Calu3 (cell line): ENCODE measurements around the gene CYB561D2. TPM values are rescaled to one million over a fixed set of nuclear protein-coding genes. Genes with fewer than 3 reads are reported as not detected.

Experiments used
- BruUV-seq: library from RNA; stranded (reverse); fragments of 400-500 nt; replicated peaks from 2 replicates; lab custom pipeline; 2021; lab: Mats Ljungman, UMichigan
- CTCF ChIA-PET: fragments of 300-600 bp; sonication (Branson Sonifier 250); formaldehyde crosslinking; loops from one replicate; lab custom pipeline; 2022; ENCODE audit warnings: antibody characterized with exemption; lab: Charles Lee
- DNase-seq: peaks from one replicate; pipeline ENCODE4 v3.0.0; 2022
- H3K27ac Mint-ChIP-seq: one replicate; pipeline ENCODE4 v1.8.0; 2022; ENCODE audit warnings: mixed read lengths; ENCODE audit not compliant: unreplicated experiment
- H3K27me3 Mint-ChIP-seq: one replicate; pipeline ENCODE4 v1.8.0; 2022; ENCODE audit warnings: mixed read lengths; ENCODE audit not compliant: unreplicated experiment
- H3K36me3 Mint-ChIP-seq: one replicate; pipeline ENCODE4 v1.8.0; 2022; ENCODE audit warnings: mild to moderate bottlenecking, moderate library complexity, mixed read lengths; ENCODE audit not compliant: insufficient read depth, unreplicated experiment
- H3K4me1 Mint-ChIP-seq: one replicate; pipeline ENCODE4 v1.8.0; 2022; ENCODE audit warnings: mild to moderate bottlenecking, low read depth, mixed read lengths; ENCODE audit not compliant: unreplicated experiment
- H3K4me3 Mint-ChIP-seq: one replicate; pipeline ENCODE4 v1.8.0; 2022; ENCODE audit warnings: mild to moderate bottlenecking, low read depth, moderate library complexity, mixed read lengths; ENCODE audit not compliant: unreplicated experiment
- H3K9me3 Mint-ChIP-seq: one replicate; pipeline ENCODE4 v1.8.0; 2022; ENCODE audit warnings: low read depth, mixed read lengths; ENCODE audit not compliant: unreplicated experiment
- CTCF ChIP-seq: fragments of 200-600 bp; IDR thresholded peaks from one replicate; pipeline ENCODE4 v1.8.0; 2022; ENCODE audit warnings: antibody characterized with exemption; ENCODE audit not compliant: unreplicated experiment
- intact Hi-C: fragments of 100-400 bp; cut with micrococcal nuclease; formaldehyde crosslinking; loops from one replicate; pipeline ENCODE4 v1.10.0; 2022; ENCODE audit not compliant: unreplicated experiment
- total RNA-seq: library from RNA; stranded (reverse); gene quantifications from 2 replicates; pipeline ENCODE4 v1.2.3, GENCODE V29; 2022

The CYB561D2 gene
- total RNA-seq, 1 experiment from 2014 or later, result 19.4 TPM

- CTCF ChIA-PET, result no interaction called here
- H3K27ac Mint-ChIP-seq, result no peak overlapping the region
Observed at GRCh38 chr3:50372349-50372748, 21.7 kb downstream of the CYB561D2 start.

GRCh38 chr3:50373146-50374051 lies 22.7 kb downstream of the CYB561D2 start:
- intact Hi-C loops, result loop anchor here (10.0 kb wide), 1 partner anchor 51 kb away; no protein-coding TSS in a partner anchor
- H3K4me1 Mint-ChIP-seq, result no peaks in the 10 kb centered on the region
- no peak overlapping the region for H3K4me3 Mint-ChIP-seq

More at GRCh38 chr3:50372349-50372748, 21.7 kb downstream of the CYB561D2 start:
- Mint-ChIP-seq H3K4me3 (no peak overlapping the region), H3K27me3 (peaks cover 80% of the 10 kb centered on the region), H3K36me3 (peaks cover under 1% of the 10 kb centered on the region), H3K4me1 (no peaks in the 10 kb centered on the region), H3K9me3 (no peaks in the 10 kb centered on the region)
- no TSS peak for BruUV-seq
- TF ChIP-seq CTCF, result no peak
- DNase-seq, result no peak
- intact Hi-C loops, result loop anchor here (10.0 kb wide), 1 partner anchor 52 kb away; no protein-coding TSS in a partner anchor

GRCh38 chr3:50374363-50375257 lies 23.9 kb downstream of the CYB561D2 start:
- CTCF ChIA-PET, result interaction anchor here (0.6 kb wide), 1 partner anchor 10 kb away, joined by 3 read pairs; no protein-coding TSS in a partner anchor
- Mint-ChIP-seq H3K36me3 (no peaks in the 10 kb centered on the region), H3K27me3 (peaks cover 84% of the 10 kb centered on the region), H3K4me3 (no peak overlapping the region), H3K4me1 (no peaks in the 10 kb centered on the region), H3K27ac (no peak overlapping the region), H3K9me3 (no peaks in the 10 kb centered on the region)
- intact Hi-C loops, result loop anchor here (10.0 kb wide), 1 partner anchor 50 kb away; no protein-coding TSS in a partner anchor
- BruUV-seq, result no TSS peak
- DNase-seq, result no peak
- TF ChIP-seq CTCF, result no peak

More at GRCh38 chr3:50373146-50374051, 22.7 kb downstream of the CYB561D2 start:
- no peak for DNase-seq
- no TSS peak for BruUV-seq
- peaks cover 84% of the 10 kb centered on the region for H3K27me3 Mint-ChIP-seq
- no peak for TF ChIP-seq CTCF
- H3K27ac Mint-ChIP-seq, result no peak overlapping the region
- no peaks in the 10 kb centered on the region for H3K36me3 Mint-ChIP-seq
- CTCF ChIA-PET, result no interaction called here
- H3K9me3 Mint-ChIP-seq, result no peaks in the 10 kb centered on the region

- H3K4me3 Mint-ChIP-seq, result no peak overlapping the region
- no peak for TF ChIP-seq CTCF
- peaks cover 84% of the 10 kb centered on the region for H3K27me3 Mint-ChIP-seq
- DNase-seq, result peak; percentile 18
- intact Hi-C loops, result loop anchor here (10.0 kb wide), 1 partner anchor 49 kb away; no protein-coding TSS in a partner anchor
- CTCF ChIA-PET, result no interaction called here
- H3K4me1 Mint-ChIP-seq, result no peaks in the 10 kb centered on the region
- no TSS peak for BruUV-seq
- H3K36me3 Mint-ChIP-seq, result no peaks in the 10 kb centered on the region
- no peak overlapping the region for H3K27ac Mint-ChIP-seq
- H3K9me3 Mint-ChIP-seq, result no peaks in the 10 kb centered on the region
Observed at GRCh38 chr3:50375258-50375931, 24.7 kb downstream of the CYB561D2 start.
